ENCODE results near the gene PTPRR. TPM values are rescaled to one million over a fixed set of nuclear protein-coding genes. Genes with fewer than 3 reads are reported as not detected.
A peak's percentile ranks its signal among the peaks of the same experiment; 100 is the strongest.

The PTPRR gene
- total and polyA plus RNA-seq, 2 donors (not counting 3 experiments of a cell fraction or from before 2014, with no cell fraction given), result 0.46 to 1.1 TPM

DNA sequence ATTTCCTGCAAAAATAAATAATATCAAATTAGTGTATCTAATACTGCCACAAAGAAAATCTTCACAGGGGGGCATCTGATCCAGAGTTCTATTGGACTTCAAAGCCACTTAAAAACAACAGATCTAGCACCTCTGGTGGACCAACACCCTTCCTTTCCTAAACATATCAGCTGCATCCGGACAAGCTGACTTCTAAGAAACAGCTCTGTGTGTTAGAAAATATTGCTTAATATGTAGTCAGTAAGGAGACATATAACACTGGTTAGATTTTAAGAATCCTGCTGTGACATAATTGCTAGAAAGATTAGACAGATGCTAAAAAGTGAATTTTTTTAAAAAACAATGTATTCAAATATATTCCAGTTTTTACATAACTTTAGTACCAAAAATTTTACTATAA lies 222.2 kb downstream of the PTPRR start:
- Histone ChIP-seq H3K79me2 (ENCODE audit: control insufficient read depth, insufficient read depth, low read length) (no peaks in the 10 kb centered on the region), H4K20me1 (replicated peaks; ENCODE audit: control insufficient read depth, extremely low read depth, insufficient read depth, low read length) (no peaks in the 10 kb centered on the region), H3K9me3 (replicated peaks; ENCODE audit: control insufficient read depth, insufficient read depth, low read length) (no peaks in the 10 kb centered on the region), H3K4me2 (ENCODE audit: insufficient read depth, low read length) (no peak overlapping the region), H3K9me1 (replicated peaks; ENCODE audit: control insufficient read depth, extremely low read depth, insufficient read depth, low read length) (no peaks in the 10 kb centered on the region), H3K27ac (ENCODE audit: insufficient read depth, low read depth, low read length) (no peak overlapping the region), H2AFZ (ENCODE audit: low read depth, low read length) (no peak overlapping the region), H3K4me1 (ENCODE audit: control insufficient read depth, extremely low read depth, insufficient read depth, low read length) (peaks cover 4% of the 10 kb centered on the region), H3K4me3 (replicated peaks in 1 of 3; ENCODE audit: insufficient read depth in 1 of 3, low read depth in 1 of 3, low read length in 3 of 3) (no peak overlapping the region), H3K9ac (replicated peaks; ENCODE audit: extremely low read depth, insufficient read depth, low read length) (no peak overlapping the region), H3K36me3 (ENCODE audit: control insufficient read depth in 2 of 2, extremely low read depth in 1 of 2, insufficient read depth in 2 of 2, low read length in 2 of 2) (no peaks in the 10 kb centered on the region), H3K27me3 (ENCODE audit: control insufficient read depth in 2 of 2, insufficient read depth in 2 of 2, low read length in 2 of 2) (no peaks in the 10 kb centered on the region)
- intact Hi-C loops (cut with micrococcal nuclease) (no loop called here), dilution Hi-C loops (cut with MboI; ENCODE audit: extremely low pct_ligation_motif_present, low sequenced_read_pairs) (no loop called here)
- FAIRE-seq, result no peak
- no peak for TF ChIP-seq MAX (IDR thresholded peaks at IDR 0.05; ENCODE audit: insufficient read depth, insufficient read length)
- TF ChIP-seq JUN (IDR thresholded peaks at IDR 0.05; ENCODE audit: borderline replicate concordance, insufficient read depth, insufficient read length, low read depth), result no peak
- no peak for TF ChIP-seq MYC (IDR thresholded peaks at IDR 0.05; ENCODE audit: low read depth, low read length)
- TF ChIP-seq FOS (IDR thresholded peaks at IDR 0.05; ENCODE audit: borderline replicate concordance, insufficient read depth, low read length), result no peak
- no peak for TF ChIP-seq GATA2 (IDR thresholded peaks at IDR 0.05; ENCODE audit: insufficient read depth, insufficient read length, low read depth, low read length)
- no peak for TF ChIP-seq EZH2 (IDR thresholded peaks at IDR 0.05; ENCODE audit: borderline replicate concordance, low read depth, low read length, severe bottlenecking)
- TF ChIP-seq POLR2AphosphoS5 (IDR thresholded peaks at IDR 0.05; ENCODE audit: insufficient read depth, low read depth, low read length), result no peak
- TF ChIP-seq, protein P1, sequence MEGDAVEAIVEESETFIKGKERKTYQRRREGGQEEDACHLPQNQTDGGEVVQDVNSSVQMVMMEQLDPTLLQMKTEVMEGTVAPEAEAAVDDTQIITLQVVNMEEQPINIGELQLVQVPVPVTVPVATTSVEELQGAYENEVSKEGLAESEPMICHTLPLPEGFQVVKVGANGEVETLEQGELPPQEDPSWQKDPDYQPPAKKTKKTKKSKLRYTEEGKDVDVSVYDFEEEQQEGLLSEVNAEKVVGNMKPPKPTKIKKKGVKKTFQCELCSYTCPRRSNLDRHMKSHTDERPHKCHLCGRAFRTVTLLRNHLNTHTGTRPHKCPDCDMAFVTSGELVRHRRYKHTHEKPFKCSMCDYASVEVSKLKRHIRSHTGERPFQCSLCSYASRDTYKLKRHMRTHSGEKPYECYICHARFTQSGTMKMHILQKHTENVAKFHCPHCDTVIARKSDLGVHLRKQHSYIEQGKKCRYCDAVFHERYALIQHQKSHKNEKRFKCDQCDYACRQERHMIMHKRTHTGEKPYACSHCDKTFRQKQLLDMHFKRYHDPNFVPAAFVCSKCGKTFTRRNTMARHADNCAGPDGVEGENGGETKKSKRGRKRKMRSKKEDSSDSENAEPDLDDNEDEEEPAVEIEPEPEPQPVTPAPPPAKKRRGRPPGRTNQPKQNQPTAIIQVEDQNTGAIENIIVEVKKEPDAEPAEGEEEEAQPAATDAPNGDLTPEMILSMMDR (IDR thresholded peaks at IDR 0.05; ENCODE audit: extremely low read depth in 1 of 2, insufficient read depth in 1 of 2, low read depth in 1 of 2, low read length in 2 of 2), result no peak
- TF ChIP-seq POLR2A (IDR thresholded peaks at IDR 0.05; ENCODE audit: low read depth, low read length), result no peak
- CTCF ChIA-PET, result interaction anchor here (1.1 to 1.5 kb wide), 5 partner anchors 21 to 122 kb away, joined by 3 to 4 read pairs (median 4); no protein-coding TSS in a partner anchor
- peak; percentile 34 for DNase-seq (ENCODE audit: low read depth, low spot score)
- BruUV-seq (replicated peaks), result no TSS peak
- POLR2A ChIA-PET, result no interaction called here
